ENCODE results near the gene HMX3.

HMX3 gene

GRCh38 chr10:123180101-123181090 lies 44.6 kb downstream of the HMX3 start:
- DNase-seq, result no peak

- DNase-seq, result no peak
Measured at GRCh38 chr10:123183724-123184123, 48.0 kb downstream of the HMX3 start.

GRCh38 chr10:123187781-123188180 lies 52.0 kb downstream of the HMX3 start:
- no peak for DNase-seq

Measured in DMS153 (cell line).